Gastroesophageal sphincter (tissue), 4 donors: ENCODE measurements around the gene RRP15. TPM values are rescaled to one million over a fixed set of nuclear protein-coding genes. Genes with fewer than 3 reads are reported as not detected.

Experiments used
- ATAC-seq: fragments of 150-250 bp; one replicate; pipeline ENCODE4 v1.9.1; 2016; ENCODE audit warnings: mild to moderate bottlenecking, moderate library complexity
- H3K27ac ChIP-seq, 4 donors: fragments of 200-600 bp; sonication (generic) in 3 of 4; 1 replicate in 3 of 4; 2 replicates in 1 of 4; pipeline ENCODE4 v1.5.1; 2016 to 2019
- H3K27me3 ChIP-seq: fragments of 200-600 bp; sonication (generic); one replicate; pipeline ENCODE4 v1.5.1; 2019
- H3K36me3 ChIP-seq, 2 donors: fragments of 200-600 bp; sonication (generic); one replicate each; pipeline ENCODE4 v1.5.1; 2019; ENCODE audit warnings: control low read depth in 1 of 2
- H3K4me1 ChIP-seq, 3 donors: fragments of 200-600 bp; sonication (generic); 1 replicate in 2 of 3; 2 replicates in 1 of 3; pipeline ENCODE4 v1.5.1; 2016 to 2019; ENCODE audit warnings: control low read depth in 2 of 3
- H3K4me3 ChIP-seq, 2 donors: fragments of 200-600 bp; sonication (generic); one replicate each; pipeline ENCODE4 v1.5.1; 2019; ENCODE audit warnings: mild to moderate bottlenecking in 1 of 2, moderate library complexity in 1 of 2
- H3K9me3 ChIP-seq, 3 donors: fragments of 200-600 bp; sonication (generic); one replicate each; pipeline ENCODE4 v1.5.1; 2017 to 2019; ENCODE audit warnings: control low read depth in 2 of 3
- CTCF ChIP-seq, 4 experiments: fragments of 200-600 bp in 2 of 4; fragments of 450-650 bp in 2 of 4; sonication (generic) in 1 of 4; IDR thresholded peaks; one replicate each; pipeline ENCODE4 v1.5.1; 2017 to 2019; ENCODE audit warnings: antibody characterized with exemption in 4 of 4, mild to moderate bottlenecking in 2 of 4, moderate library complexity in 2 of 4
- EP300 ChIP-seq: sonication (generic); formaldehyde crosslinking; IDR thresholded peaks from one replicate; pipeline ENCODE4 v1.6.1; 2017; ENCODE audit warnings: antibody characterized with exemption, mild to moderate bottlenecking
- POLR2A ChIP-seq, 2 donors: fragments of 450-650 bp; IDR thresholded peaks; one replicate each; pipeline ENCODE4 v1.6.1; 2017; ENCODE audit warnings: antibody characterized with exemption in 2 of 2, mild to moderate bottlenecking in 2 of 2, moderate library complexity in 1 of 2
- POLR2AphosphoS5 ChIP-seq: sonication (generic); formaldehyde crosslinking; IDR thresholded peaks from one replicate; pipeline ENCODE4 v1.6.1; 2017; ENCODE audit warnings: antibody characterized with exemption
- WGBS, 2 donors: methylation state at CpG; one replicate each; pipeline ENCODE4 v1.1.5; 2018; ENCODE audit warnings: low coverage in 1 of 2; 5-methylcytosine and 5-hydroxymethylcytosine counted together
- total RNA-seq, 4 donors: library from RNA; depleted of rRNA; stranded (reverse); fragments of >200 nt; gene quantifications; one replicate each; pipeline ENCODE4 v1.1.0, GENCODE V29; 2016

The RRP15 gene
- total RNA-seq, 4 donors from 2014 or later, result 7.0 to 13.5 (median 9.4) TPM

DNA sequence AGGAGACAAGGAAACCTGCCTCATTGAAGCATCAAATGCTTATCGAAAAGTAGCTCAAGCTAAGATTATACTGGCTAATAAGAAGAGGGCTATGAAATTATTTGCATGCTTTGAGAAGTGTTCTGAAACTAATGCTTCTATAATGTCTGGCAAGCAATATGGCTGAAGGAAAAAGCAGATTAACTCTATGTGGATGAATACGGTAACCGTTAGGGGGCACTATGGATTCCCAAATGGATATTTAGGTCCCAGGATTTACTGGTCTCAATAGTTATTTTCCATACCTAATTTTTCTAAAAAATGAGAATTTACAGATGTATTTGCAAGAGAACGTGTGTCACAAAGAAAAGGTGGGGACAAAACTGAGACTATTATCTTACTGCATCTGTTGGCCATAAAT lies 34.6 kb upstream of the RRP15 start:
- TF ChIP-seq EP300 (no peak), POLR2AphosphoS5 (no peak), CTCF (IDR thresholded peaks at IDR 0.05) (no peak), POLR2A (IDR thresholded peaks at IDR 0.05) (no peak)
- H3K36me3 ChIP-seq, result no peaks in the 10 kb centered on the region
- H3K27me3 ChIP-seq, result peaks cover 8% of the 10 kb centered on the region
- H3K9me3 ChIP-seq, result no peaks in the 10 kb centered on the region
- H3K27ac ChIP-seq, result no peak overlapping the region
- H3K4me3 ChIP-seq, result no peak overlapping the region
- 74% methylated on average over 4 of the region's 4 CpGs for WGBS, 2 donors
- no peak for ATAC-seq
- no peaks in the 10 kb centered on the region for H3K4me1 ChIP-seq

- no peaks in the 10 kb centered on the region for H3K27me3 ChIP-seq
- H3K9me3 ChIP-seq, result peaks cover 0 to 13% (median 0%) of the 10 kb centered on the region in 3 donors
- H3K4me3 ChIP-seq, result no peak overlapping the region
- TF ChIP-seq POLR2A (IDR thresholded peaks at IDR 0.05) (no peak), POLR2AphosphoS5 (no peak), EP300 (no peak), CTCF (IDR thresholded peaks at IDR 0.05) (no peak)
- H3K27ac ChIP-seq, result no peak overlapping the region
- ATAC-seq, result no peak
- no peaks in the 10 kb centered on the region for H3K4me1 ChIP-seq
- 39 to 54% methylated on average over 4 to 8 of the region's 8 CpGs for WGBS, 2 donors
- H3K36me3 ChIP-seq, result no peaks in the 10 kb centered on the region
Measured at GRCh38 chr1:218254296-218254946, 30.7 kb upstream of the RRP15 start.

GRCh38 chr1:218255090-218255489 lies 30.0 kb upstream of the RRP15 start:
- no peaks in the 10 kb centered on the region for H3K27me3 ChIP-seq

GRCh38 chr1:218257371-218257770 lies 27.7 kb upstream of the RRP15 start:
- ATAC-seq, result no peak
- Histone ChIP-seq H3K4me3 (no peak overlapping the region), H3K36me3 (no peaks in the 10 kb centered on the region), H3K27ac (no peak overlapping the region), H3K27me3 (no peaks in the 10 kb centered on the region), H3K9me3 (peaks cover 0 to 24% (median 0%) of the 10 kb centered on the region in 3 donors), H3K4me1 (no peaks in the 10 kb centered on the region)
- WGBS, 2 donors, result 0 to 63% methylated on average over 1 of the region's 1 CpG
- TF ChIP-seq CTCF (IDR thresholded peaks at IDR 0.05), result no peak
- no peak for TF ChIP-seq POLR2A (IDR thresholded peaks at IDR 0.05)
- TF ChIP-seq POLR2AphosphoS5, result no peak
- TF ChIP-seq EP300, result no peak

More at GRCh38 chr1:218255090-218255489, 30.0 kb upstream of the RRP15 start:
- Histone ChIP-seq H3K4me3 (no peak overlapping the region), H3K4me1 (no peaks in the 10 kb centered on the region), H3K9me3 (peaks cover 0 to 20% (median 0%) of the 10 kb centered on the region in 3 donors), H3K36me3 (no peaks in the 10 kb centered on the region), H3K27ac (no peak overlapping the region)
- no peak for ATAC-seq
- WGBS, 2 donors, result 35 to 59% methylated on average over 2 of the region's 2 CpGs
- TF ChIP-seq POLR2A (IDR thresholded peaks at IDR 0.05), result no peak
- TF ChIP-seq CTCF (IDR thresholded peaks at IDR 0.05), result no peak

- no peaks in the 10 kb centered on the region for H3K36me3 ChIP-seq
- 55 to 91% methylated on average over 1 to 2 of the region's 2 CpGs for WGBS, 2 donors
- no peak overlapping the region for H3K27ac ChIP-seq
- H3K9me3 ChIP-seq, result peaks cover 0 to 24% (median 0%) of the 10 kb centered on the region in 3 donors
- H3K27me3 ChIP-seq, result no peaks in the 10 kb centered on the region
- no peak for ATAC-seq
- no peak for TF ChIP-seq EP300
- no peaks in the 10 kb centered on the region for H3K4me1 ChIP-seq
- H3K4me3 ChIP-seq, result no peak overlapping the region
Measured at GRCh38 chr1:218257971-218258370, 27.1 kb upstream of the RRP15 start.
